WTC11 (cell line): ENCODE results near the gene GPLD1. TPM values are rescaled to one million over a fixed set of nuclear protein-coding genes. Genes with fewer than 3 reads are reported as not detected.

Experiments used
- ATAC-seq: fragments of 200-7000 bp; cut with Tn5 transposase; 2 replicates; pipeline ENCODE4 v1.10.0; 2021; ENCODE audit warnings: mild to moderate bottlenecking, moderate library complexity
- CTCF ChIA-PET: fragments of 300-600 bp; sonication (Branson Sonifier 250); formaldehyde crosslinking; loops from one replicate; lab custom pipeline; 2021; ENCODE audit warnings: antibody characterized with exemption; lab: Charles Lee
- POLR2A ChIA-PET: fragments of 350-600 bp; sonication (Branson Sonifier 250); formaldehyde crosslinking; loops from one replicate; lab custom pipeline; 2021; ENCODE audit warnings: antibody characterized with exemption; lab: Charles Lee
- DNase-seq: peaks from one replicate; pipeline ENCODE4 v3.0.0; 2021; ENCODE audit warnings: low spot score
- H3K27ac Mint-ChIP-seq: 2 replicates; pipeline ENCODE4 v1.8.0; 2021; ENCODE audit warnings: mixed read lengths
- H3K27me3 Mint-ChIP-seq: 2 replicates; pipeline ENCODE4 v1.8.0; 2021; ENCODE audit warnings: low read depth, mild to moderate bottlenecking, moderate library complexity, mixed read lengths
- H3K36me3 Mint-ChIP-seq: 2 replicates; pipeline ENCODE4 v1.8.0; 2021; ENCODE audit warnings: mixed read lengths
- H3K4me1 Mint-ChIP-seq: 2 replicates; pipeline ENCODE4 v1.8.0; 2022; ENCODE audit warnings: mixed read lengths
- H3K4me3 Mint-ChIP-seq: 2 replicates; pipeline ENCODE4 v1.8.0; 2021; ENCODE audit warnings: mild to moderate bottlenecking, moderate library complexity, mixed read lengths
- H3K9me3 Mint-ChIP-seq: 2 replicates; pipeline ENCODE4 v1.8.0; 2021; ENCODE audit warnings: mixed read lengths
- CREM ChIP-seq: sonication (generic); formaldehyde crosslinking; IDR thresholded peaks from 2 replicates; pipeline ENCODE4 v1.8.1; 2022; ENCODE audit warnings: mild to moderate bottlenecking, missing genetic modification reagents, moderate library complexity
- KAT7 ChIP-seq: sonication (generic); formaldehyde crosslinking; IDR thresholded peaks from 2 replicates; pipeline ENCODE4 v1.8.1; 2023; ENCODE audit warnings: missing genetic modification reagents, mild to moderate bottlenecking, borderline replicate concordance
- RELA ChIP-seq: sonication (generic); formaldehyde crosslinking; IDR thresholded peaks from 2 replicates; pipeline ENCODE4 v1.8.1; 2022; ENCODE audit warnings: missing genetic modification reagents, mild to moderate bottlenecking, borderline replicate concordance
- TP53 ChIP-seq: sonication (generic); formaldehyde crosslinking; IDR thresholded peaks from 2 replicates; pipeline ENCODE4 v1.8.1; 2023; ENCODE audit warnings: mild to moderate bottlenecking, missing genetic modification reagents
- ZNF317 ChIP-seq: sonication (generic); formaldehyde crosslinking; IDR thresholded peaks from 2 replicates; pipeline ENCODE4 v1.8.1; 2023; ENCODE audit warnings: low read depth, mild to moderate bottlenecking, moderate library complexity, missing genetic modification reagents, borderline replicate concordance
- total RNA-seq: library from RNA; stranded (reverse); gene quantifications from 3 replicates; pipeline ENCODE4 v1.2.3, GENCODE V29; 2021
- TF ChIP-seq, protein P1 (sequence below): fragments of 250-450 bp; sonication (Bioruptor Pico); IDR thresholded peaks from 2 replicates; pipeline ENCODE4 v2.1.2; 2022; ENCODE audit warnings: mild to moderate bottlenecking, moderate library complexity
- TF ChIP-seq, protein P2 (sequence below): sonication (generic); formaldehyde crosslinking; IDR thresholded peaks from 2 replicates; pipeline ENCODE4 v1.8.0; 2022; ENCODE audit warnings: mild to moderate bottlenecking, missing genetic modification reagents
- TF ChIP-seq, protein P3 (sequence below): fragments of 250-450 bp; sonication (Bioruptor Pico); IDR thresholded peaks from 2 replicates; pipeline ENCODE4 v1.9.0; 2021; ENCODE audit warnings: mild to moderate bottlenecking
- TF ChIP-seq, protein P4 (sequence below): fragments of 200-600 bp; IDR thresholded peaks from 2 replicates; pipeline ENCODE4 v1.8.0; 2022; ENCODE audit warnings: antibody characterized with exemption
- TF ChIP-seq, protein P5 (sequence below): sonication (generic); formaldehyde crosslinking; IDR thresholded peaks from 2 replicates; pipeline ENCODE4 v1.8.0; 2022; ENCODE audit warnings: mild to moderate bottlenecking, missing genetic modification reagents
- TF ChIP-seq, protein P6 (sequence below): sonication (generic); formaldehyde crosslinking; IDR thresholded peaks from 2 replicates; pipeline ENCODE4 v1.8.0; 2022; ENCODE audit warnings: missing genetic modification reagents

The GPLD1 gene
- total RNA-seq, 1 experiment from 2014 or later, result 8.4 TPM

DNA sequence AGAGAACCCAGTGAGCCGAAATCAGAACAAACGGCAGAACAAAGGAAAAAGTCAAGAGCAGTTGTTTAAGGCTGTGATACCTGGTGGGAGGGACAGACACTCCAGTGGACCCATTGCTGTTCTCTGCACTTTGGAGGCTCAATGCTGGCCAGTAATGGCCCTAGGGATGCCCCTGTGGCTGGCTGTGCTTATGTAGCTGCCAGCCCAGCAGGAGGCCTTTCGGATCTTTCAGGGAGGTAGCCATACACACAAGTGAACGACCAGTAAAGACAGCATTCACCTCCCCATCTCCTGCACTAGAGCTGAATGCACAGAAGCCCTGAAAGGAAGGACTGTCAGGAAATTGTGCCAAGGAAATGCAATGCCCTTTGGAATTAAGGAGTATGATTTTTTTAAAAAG, 34.3 kb downstream of the GPLD1 start (continued):
- TF ChIP-seq, protein P1, sequence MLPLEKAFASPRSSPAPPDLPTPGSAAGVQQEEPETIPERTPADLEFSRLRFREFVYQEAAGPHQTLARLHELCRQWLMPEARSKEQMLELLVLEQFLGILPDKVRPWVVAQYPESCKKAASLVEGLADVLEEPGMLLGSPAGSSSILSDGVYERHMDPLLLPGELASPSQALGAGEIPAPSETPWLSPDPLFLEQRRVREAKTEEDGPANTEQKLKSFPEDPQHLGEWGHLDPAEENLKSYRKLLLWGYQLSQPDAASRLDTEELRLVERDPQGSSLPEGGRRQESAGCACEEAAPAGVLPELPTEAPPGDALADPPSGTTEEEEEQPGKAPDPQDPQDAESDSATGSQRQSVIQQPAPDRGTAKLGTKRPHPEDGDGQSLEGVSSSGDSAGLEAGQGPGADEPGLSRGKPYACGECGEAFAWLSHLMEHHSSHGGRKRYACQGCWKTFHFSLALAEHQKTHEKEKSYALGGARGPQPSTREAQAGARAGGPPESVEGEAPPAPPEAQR, result no peak
- TF ChIP-seq RELA (CRISPR knock-in tag) (no peak), CREM (CRISPR knock-in tag) (no peak)
- TF ChIP-seq, protein P2, sequence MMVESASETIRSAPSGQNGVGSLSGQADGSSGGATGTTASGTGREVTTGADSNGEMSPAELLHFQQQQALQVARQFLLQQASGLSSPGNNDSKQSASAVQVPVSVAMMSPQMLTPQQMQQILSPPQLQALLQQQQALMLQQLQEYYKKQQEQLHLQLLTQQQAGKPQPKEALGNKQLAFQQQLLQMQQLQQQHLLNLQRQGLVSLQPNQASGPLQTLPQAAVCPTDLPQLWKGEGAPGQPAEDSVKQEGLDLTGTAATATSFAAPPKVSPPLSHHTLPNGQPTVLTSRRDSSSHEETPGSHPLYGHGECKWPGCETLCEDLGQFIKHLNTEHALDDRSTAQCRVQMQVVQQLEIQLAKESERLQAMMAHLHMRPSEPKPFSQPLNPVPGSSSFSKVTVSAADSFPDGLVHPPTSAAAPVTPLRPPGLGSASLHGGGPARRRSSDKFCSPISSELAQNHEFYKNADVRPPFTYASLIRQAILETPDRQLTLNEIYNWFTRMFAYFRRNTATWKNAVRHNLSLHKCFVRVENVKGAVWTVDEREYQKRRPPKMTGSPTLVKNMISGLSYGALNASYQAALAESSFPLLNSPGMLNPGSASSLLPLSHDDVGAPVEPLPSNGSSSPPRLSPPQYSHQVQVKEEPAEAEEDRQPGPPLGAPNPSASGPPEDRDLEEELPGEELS, result no peak
- TF ChIP-seq, protein P3, sequence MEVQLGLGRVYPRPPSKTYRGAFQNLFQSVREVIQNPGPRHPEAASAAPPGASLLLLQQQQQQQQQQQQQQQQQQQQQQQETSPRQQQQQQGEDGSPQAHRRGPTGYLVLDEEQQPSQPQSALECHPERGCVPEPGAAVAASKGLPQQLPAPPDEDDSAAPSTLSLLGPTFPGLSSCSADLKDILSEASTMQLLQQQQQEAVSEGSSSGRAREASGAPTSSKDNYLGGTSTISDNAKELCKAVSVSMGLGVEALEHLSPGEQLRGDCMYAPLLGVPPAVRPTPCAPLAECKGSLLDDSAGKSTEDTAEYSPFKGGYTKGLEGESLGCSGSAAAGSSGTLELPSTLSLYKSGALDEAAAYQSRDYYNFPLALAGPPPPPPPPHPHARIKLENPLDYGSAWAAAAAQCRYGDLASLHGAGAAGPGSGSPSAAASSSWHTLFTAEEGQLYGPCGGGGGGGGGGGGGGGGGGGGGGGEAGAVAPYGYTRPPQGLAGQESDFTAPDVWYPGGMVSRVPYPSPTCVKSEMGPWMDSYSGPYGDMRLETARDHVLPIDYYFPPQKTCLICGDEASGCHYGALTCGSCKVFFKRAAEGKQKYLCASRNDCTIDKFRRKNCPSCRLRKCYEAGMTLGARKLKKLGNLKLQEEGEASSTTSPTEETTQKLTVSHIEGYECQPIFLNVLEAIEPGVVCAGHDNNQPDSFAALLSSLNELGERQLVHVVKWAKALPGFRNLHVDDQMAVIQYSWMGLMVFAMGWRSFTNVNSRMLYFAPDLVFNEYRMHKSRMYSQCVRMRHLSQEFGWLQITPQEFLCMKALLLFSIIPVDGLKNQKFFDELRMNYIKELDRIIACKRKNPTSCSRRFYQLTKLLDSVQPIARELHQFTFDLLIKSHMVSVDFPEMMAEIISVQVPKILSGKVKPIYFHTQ (CRISPR knock-in tag), result no peak

DNA sequence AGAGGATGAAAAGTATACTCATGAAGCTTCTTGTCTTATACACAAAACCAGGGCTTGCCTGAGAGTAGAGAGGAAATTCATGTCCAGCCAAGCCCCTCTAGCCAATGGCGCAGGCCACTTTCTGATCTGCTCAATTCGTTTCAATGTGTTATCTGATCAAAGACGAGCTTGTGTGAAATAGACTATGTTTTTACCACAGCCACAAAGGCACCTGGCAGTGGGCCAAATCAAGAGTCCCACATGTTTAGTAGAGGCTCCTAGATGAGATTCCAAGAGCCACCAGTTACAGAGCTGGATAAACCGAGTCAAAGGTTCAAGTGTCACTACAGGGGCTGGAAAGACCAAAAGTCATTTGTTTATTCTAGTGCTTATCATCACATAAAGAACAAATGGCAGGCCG, 34.9 kb downstream of the GPLD1 start:
- Mint-ChIP-seq H3K4me1 (0 out of 2 replicates have a peak, but pooled peaks cover 3% of the 10 kb centered on the region), H3K4me3 (no peak overlapping the region), H3K27ac (no peak overlapping the region), H3K36me3 (no peaks in the 10 kb centered on the region), H3K9me3 (no peaks in the 10 kb centered on the region), H3K27me3 (no peaks in the 10 kb centered on the region)
- POLR2A ChIA-PET, result no interaction called here
- DNase-seq, result no peak
- TF ChIP-seq, protein P4, sequence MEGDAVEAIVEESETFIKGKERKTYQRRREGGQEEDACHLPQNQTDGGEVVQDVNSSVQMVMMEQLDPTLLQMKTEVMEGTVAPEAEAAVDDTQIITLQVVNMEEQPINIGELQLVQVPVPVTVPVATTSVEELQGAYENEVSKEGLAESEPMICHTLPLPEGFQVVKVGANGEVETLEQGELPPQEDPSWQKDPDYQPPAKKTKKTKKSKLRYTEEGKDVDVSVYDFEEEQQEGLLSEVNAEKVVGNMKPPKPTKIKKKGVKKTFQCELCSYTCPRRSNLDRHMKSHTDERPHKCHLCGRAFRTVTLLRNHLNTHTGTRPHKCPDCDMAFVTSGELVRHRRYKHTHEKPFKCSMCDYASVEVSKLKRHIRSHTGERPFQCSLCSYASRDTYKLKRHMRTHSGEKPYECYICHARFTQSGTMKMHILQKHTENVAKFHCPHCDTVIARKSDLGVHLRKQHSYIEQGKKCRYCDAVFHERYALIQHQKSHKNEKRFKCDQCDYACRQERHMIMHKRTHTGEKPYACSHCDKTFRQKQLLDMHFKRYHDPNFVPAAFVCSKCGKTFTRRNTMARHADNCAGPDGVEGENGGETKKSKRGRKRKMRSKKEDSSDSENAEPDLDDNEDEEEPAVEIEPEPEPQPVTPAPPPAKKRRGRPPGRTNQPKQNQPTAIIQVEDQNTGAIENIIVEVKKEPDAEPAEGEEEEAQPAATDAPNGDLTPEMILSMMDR, result no peak
- TF ChIP-seq, protein P5, sequence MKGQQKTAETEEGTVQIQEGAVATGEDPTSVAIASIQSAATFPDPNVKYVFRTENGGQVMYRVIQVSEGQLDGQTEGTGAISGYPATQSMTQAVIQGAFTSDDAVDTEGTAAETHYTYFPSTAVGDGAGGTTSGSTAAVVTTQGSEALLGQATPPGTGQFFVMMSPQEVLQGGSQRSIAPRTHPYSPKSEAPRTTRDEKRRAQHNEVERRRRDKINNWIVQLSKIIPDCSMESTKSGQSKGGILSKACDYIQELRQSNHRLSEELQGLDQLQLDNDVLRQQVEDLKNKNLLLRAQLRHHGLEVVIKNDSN (CRISPR knock-in tag), result no peak
- TF ChIP-seq, protein P6, sequence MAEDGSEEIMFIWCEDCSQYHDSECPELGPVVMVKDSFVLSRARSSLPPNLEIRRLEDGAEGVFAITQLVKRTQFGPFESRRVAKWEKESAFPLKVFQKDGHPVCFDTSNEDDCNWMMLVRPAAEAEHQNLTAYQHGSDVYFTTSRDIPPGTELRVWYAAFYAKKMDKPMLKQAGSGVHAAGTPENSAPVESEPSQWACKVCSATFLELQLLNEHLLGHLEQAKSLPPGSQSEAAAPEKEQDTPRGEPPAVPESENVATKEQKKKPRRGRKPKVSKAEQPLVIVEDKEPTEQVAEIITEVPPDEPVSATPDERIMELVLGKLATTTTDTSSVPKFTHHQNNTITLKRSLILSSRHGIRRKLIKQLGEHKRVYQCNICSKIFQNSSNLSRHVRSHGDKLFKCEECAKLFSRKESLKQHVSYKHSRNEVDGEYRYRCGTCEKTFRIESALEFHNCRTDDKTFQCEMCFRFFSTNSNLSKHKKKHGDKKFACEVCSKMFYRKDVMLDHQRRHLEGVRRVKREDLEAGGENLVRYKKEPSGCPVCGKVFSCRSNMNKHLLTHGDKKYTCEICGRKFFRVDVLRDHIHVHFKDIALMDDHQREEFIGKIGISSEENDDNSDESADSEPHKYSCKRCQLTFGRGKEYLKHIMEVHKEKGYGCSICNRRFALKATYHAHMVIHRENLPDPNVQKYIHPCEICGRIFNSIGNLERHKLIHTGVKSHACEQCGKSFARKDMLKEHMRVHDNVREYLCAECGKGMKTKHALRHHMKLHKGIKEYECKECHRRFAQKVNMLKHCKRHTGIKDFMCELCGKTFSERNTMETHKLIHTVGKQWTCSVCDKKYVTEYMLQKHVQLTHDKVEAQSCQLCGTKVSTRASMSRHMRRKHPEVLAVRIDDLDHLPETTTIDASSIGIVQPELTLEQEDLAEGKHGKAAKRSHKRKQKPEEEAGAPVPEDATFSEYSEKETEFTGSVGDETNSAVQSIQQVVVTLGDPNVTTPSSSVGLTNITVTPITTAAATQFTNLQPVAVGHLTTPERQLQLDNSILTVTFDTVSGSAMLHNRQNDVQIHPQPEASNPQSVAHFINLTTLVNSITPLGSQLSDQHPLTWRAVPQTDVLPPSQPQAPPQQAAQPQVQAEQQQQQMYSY (CRISPR knock-in tag), result no peak
- no peak for TF ChIP-seq TP53 (CRISPR knock-in tag)
- TF ChIP-seq KAT7 (CRISPR knock-in tag), result no peak
- CTCF ChIA-PET, result interaction anchor here (0.8 kb wide), 1 partner anchor 171 kb away, joined by 3 read pairs; no protein-coding TSS in a partner anchor
- ATAC-seq, result no peak

DNA sequence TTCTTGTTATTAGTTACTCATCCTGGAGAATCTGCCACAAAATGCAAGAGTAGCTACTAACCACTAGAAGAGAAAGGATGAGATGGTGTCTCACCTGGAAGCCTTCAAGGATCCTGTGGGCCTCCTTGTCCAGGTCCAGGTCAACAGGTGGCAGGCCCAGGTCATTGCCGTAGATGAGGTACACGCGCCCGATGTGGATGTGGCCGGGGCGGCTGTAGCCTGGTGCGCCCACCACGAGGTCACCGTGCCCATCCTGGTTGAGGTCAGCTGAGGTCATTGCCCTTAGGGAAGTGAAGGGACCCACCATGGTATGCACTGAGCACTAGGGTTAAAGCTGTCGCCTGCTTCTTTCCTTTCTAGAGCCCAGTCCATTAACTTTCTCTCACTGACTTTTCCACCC, 35.5 kb downstream of the GPLD1 start:
- POLR2A ChIA-PET, result no interaction called here
- Mint-ChIP-seq H3K27ac (no peak overlapping the region), H3K27me3 (no peaks in the 10 kb centered on the region), H3K4me3 (no peak overlapping the region), H3K4me1 (0 out of 2 replicates have a peak, but pooled peaks cover 3% of the 10 kb centered on the region), H3K36me3 (no peaks in the 10 kb centered on the region), H3K9me3 (no peaks in the 10 kb centered on the region)
- no peak for DNase-seq
- no peak for ATAC-seq
- no peak for TF ChIP-seq ZNF317 (CRISPR knock-in tag)
- CTCF ChIA-PET, result no interaction called here
